Left cardiac atrium (tissue), 4 donors: ENCODE measurements around the gene WHRN. TPM values are rescaled to one million over a fixed set of nuclear protein-coding genes. Genes with fewer than 3 reads are reported as not detected.

Experiments used
- ATAC-seq, 2 donors: fragments of 200-7000 bp; cut with Tn5 transposase; one replicate each; pipeline ENCODE4 v1.9.1; 2020; ENCODE audit warnings: mild to moderate bottlenecking in 2 of 2, moderate library complexity in 2 of 2
- DNase-seq: peaks from one replicate; pipeline ENCODE4 v3.0.0-alpha.2; 2020
- intact Hi-C, 2 donors: fragments of 100-400 bp; cut with DNase I; formaldehyde crosslinking; loops; one replicate each; pipeline versions ENCODE4 v1.14.1 to v1.15.1; 2022 to 2023
- total RNA-seq, 2 donors: library from RNA; stranded (reverse); fragmentation: NEBNext Ultra II Directional; extraction: Animal tissue kit (Norgen Biotek cat#: 25700); gene quantifications; one replicate each; pipeline ENCODE4 v1.2.1, GENCODE V29; 2021
- donor health status: DM: no; HTN: yes; CAD: no.
- donor health status: DM: no; HTN: yes; CAD: no; lungs with severe emphysema.
- donor health status: DM: yes; HTN: yes; CAD: no.
- donor health status: Dilated cardiomyopathy.

WHRN gene
- total RNA-seq, 2 donors from 2014 or later = 7.0 to 7.8 TPM

DNA sequence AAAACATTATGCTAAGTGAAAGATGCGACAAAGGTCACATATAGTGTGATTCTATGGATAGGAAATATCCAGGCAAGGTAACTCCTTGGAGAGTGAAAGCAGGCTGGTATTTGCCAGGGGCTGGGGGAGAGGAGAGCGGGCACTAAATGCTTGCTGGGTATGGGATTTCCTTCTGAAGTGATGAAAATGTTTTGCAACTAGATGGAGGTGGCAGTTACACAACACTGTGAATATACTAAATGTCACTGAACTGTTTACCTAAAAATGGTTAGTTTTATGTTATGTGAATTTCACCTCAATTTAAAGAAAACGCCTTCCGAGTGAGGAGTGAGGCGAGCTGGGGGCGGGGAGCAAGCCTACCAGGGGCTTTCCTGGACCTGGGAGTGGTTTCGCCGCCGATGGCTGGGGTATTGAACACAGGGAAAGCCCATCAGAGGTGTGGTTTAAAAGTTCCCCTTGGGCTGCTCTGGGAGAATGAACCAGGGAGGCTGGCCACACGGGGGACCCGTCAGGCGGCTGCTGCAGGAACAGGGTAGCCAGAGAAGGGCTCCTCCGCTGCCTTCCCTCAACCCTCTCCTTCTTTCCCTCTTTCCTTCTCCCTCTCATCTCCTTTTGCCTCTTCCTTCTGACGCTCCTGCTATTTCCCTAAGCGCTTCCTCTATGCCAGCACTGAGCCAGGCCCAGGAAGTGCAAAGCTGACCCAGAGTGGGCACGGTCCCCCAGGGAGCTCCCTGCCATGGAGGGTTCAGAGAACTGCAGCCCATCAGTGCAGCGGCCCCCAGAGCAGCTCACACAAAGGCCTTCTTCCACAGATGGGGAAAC, 122.4 kb downstream of the WHRN start:
- DNase-seq = no peak
- peak in 1 of 2 donors; percentile 2 for ATAC-seq
- intact Hi-C loops = no loop called here

DNA sequence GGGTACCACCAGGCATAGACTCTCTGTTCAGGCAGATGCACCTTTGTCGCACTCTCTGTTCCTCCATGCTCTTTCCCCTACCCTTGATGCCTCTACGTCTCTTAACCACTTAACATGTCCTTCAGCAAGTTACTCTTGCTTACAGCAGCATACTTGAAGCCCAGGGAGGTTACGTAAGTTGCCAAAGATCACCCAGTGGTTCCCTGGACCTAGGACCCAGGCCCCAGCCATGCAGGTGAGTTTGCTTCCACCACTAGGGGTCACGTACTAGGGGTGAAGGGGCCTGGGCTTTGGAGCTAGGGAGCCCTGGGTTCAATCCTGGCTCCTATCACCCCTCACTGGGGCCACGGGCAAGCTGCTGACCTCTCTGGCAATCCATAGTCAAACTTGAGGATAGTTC, 126.4 kb downstream of the WHRN start:
- ATAC-seq (no peak), DNase-seq (no peak)
- intact Hi-C loops = no loop called here

DNA sequence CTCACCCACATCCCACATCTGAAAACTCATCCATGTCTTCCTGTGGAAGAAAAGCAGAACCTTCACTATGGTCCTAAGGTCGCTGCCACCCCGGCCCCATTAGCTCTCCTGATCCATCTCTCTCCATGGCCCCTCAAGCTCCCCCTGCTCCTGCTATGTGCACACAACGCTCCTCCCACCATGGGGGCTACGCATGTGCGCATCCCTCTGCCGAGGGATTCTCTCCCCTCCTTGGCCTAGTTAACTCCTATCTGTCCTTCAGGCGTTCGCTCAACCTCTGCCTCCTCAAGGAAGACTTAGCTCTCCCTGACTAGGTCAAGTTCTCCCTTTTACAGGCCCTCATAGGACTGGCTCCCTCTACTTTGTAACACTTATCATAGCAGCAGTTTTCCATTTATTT, 127.3 kb downstream of the WHRN start:
- intact Hi-C loops = no loop called here
- no peak for DNase-seq
- no peak for ATAC-seq

DNA sequence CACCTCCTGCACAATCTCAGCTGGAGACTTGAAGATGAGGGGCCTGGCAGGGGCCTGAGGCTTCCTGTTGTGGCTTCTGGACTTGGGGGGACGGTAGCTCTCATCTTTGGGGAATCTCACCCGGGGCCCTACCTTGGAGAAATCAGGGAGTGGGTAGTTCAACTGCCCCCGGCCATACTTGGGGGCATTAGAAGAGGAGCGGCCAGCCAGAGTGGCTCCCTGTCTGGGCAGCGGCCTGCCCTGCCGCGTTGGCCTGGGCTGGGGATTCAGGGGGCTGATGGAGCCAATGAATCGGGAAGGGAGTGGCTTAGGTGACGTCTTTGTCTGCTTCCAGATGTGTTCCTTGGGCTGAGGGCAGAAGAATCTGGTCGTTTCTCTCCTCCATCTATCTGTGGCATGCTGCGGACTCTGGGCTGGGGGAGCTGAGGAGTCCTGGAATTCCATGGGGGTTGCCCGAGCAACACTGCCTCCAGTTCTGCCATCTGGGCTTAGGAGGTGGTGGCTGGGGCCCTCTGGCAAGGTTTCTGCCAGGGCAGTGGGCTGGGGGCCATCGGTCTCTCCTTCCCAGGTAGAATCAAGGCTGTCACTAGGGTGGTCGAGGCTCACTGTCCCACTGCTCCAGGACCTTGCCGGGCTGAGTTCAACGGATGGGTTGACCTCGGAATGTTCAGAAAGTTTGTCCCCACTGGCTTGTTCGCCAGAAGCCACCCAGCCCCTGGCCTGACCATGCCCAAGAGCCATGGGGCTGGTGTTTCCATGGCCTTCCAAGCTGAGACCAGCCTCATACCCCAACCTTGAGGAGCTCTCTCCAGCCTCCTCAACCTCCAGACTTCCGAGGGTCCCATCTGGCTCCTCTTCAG, 128.5 kb downstream of the WHRN start:
- intact Hi-C loops = no loop called here
- no peak for ATAC-seq
- DNase-seq = no peak

DNA sequence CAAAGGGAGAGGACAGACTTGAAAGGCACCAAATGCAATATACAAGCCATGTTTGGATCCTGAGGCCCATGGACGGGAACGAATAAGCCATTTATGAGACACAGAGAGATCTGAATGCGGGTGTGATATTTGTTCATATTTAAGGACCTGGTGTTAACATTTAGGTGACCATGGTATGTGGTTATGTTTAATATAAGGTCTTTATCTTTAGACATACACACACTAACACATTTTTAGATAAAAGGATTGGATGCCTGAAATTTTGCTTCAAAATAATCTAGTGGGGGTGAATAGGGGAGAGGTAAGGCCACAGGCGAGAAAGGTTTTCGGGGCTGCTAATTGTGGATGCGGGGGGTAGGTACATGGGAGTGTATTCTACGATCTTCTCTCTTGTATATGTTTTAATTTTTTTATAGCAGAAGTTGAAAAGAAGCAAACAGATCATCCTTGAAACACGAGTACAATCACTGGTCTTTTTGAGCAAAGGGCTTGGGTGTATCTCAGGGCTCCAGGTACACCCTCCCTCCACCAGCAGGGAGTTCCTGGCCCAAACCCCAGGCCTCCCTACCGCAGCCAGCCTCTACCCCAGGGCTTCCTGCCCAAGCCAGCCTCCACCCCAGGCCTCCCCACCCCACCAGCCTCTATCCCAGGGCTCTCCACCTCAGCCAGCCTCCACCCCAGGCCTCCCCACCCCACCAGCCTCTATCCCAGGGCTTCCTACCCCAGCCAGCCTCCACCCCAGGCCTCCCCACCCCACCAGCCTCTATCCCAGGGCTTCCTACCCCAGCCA, 129.7 kb downstream of the WHRN start:
- DNase-seq (no peak), ATAC-seq (no peak)
- intact Hi-C loops = no loop called here

DNA sequence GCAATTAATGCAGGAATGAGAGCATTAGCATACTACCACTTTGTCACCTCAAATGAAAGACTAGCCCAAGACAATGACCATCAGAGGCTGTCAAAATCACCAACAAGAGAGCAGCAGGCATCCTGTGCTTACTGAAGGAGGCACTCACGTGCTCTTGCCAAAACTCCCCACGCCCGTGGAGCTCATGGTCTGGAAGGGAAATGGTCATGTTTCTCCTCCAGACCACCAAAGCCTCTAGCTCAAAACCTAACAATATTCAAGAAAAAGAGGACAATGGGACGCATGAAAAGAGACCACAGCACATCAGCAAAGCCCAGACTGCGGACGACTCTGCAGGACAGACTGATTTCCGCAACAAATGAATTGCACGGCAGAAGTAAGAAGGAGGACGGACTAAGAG, 130.3 kb downstream of the WHRN start:
- intact Hi-C loops = no loop called here
- no peak for ATAC-seq

DNA sequence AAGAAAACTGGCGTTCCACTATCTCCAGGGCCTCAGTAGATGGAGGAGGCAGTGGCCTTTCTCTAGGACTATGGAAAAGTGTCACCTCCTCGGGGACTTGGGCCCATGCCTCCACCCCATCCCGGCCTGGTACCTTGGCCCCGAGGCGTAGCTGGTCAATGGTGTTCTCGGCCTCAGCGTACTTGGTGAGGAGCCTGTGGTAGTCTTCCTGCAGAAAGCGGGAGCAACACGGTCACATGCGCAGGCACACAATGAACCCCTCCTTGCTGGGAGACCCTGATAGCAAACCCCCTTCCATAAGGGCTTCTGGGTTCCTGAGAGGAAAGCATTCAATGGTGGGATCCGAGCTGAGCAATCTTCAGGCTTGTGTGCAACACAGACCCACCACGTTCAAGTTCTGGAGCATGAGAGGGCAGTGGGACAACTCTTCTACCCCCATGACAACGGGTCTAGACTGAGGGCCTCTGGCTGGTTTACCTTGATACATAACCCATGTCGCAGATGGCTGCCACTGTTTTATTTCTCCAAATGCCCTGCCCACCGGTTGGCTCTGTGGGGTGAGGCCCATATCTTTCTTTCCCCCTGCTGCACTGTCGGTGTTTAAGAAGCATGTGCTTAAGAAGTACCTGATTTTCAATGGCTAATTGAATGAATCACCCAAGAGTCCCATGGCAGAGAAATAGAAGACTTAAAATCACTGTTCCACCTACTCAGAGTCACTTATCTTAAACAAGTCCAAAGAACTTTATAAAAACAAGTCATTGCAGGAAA, 131.1 kb downstream of the WHRN start:
- intact Hi-C loops = no loop called here
- no peak for ATAC-seq

More for the DNA sequence above, 130.3 kb downstream of the WHRN start:
- DNase-seq = no peak

DNA sequence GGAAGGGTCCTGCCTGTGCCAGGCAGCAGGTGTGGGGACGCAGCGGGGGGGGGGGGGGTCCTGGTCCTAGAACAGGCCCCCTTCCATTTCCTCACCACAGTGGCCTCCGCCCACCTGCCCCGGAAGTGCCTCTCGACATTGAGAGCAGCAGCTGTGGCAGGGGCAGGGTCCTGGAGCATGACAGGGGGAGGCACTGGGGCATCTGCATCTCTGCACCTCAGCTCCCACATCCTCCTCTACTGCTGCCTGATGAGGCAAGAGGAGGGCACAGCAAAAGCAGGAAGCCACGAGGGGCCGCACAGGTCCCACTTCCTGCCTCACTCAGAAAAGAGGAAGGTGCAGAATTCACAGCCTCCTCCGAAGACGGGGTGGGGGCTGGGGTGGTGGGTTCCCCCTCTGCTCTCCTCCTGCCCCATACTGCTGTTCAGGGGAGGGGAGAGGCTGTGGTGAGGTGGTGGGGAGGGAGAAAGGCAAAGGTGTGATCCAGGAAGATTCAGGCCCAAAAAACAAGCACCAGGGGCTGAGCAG, 132.3 kb downstream of the WHRN start:
- intact Hi-C loops = no loop called here
- ATAC-seq = peak; percentile 72 to 77

More for the DNA sequence above, 131.1 kb downstream of the WHRN start:
- no peak for DNase-seq

DNA sequence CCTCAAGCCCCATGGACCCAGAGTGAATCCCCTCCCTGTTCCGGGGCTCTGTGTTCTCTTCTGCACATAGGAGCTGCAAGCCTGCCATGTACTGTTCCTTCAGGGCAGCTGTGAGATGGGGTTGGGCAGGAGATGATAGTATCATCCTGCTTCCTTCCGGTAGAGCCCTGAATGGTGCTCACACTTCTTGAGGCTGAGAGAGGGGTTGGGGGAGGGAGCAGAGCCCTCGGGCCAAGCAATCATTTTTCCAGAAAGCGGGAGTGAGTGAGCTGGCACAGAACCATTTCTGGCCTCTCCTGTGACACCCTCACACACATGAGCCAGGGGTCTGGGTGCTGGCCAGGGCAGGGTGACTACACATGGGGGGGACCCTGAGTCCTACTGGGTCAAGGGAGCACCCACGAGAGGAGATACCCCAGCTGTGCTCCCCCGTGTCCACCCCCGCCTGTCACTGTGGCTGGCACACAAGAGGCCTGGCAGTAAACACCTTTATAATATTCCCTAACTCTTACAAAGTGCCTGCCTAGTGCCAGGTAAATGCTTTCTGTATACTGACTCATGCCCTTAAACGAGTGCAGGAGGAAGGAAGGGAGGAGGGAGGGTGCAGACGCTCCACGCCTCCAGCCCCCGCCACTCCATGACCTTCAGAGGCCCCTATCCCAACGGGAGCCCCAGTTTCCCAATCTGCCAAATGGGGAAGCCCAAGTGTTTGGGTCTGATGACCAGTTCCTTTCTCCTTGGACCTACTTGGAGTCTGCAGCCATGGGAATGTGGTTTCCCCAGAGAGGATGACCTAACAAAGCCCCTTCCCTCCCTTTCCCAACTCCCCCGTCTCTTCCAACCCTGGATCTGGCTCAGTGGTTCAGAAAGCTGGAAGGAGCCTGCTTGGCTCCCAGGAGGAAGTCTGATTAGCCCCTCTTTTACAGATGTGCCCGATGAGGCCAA, 133.0 kb downstream of the WHRN start:
- DNase-seq = peak; percentile 36
- ATAC-seq = peak; percentile 62 to 64
- intact Hi-C loops = no loop called here

More for the DNA sequence above, 132.3 kb downstream of the WHRN start:
- DNase-seq = peak; percentile 63

DNA sequence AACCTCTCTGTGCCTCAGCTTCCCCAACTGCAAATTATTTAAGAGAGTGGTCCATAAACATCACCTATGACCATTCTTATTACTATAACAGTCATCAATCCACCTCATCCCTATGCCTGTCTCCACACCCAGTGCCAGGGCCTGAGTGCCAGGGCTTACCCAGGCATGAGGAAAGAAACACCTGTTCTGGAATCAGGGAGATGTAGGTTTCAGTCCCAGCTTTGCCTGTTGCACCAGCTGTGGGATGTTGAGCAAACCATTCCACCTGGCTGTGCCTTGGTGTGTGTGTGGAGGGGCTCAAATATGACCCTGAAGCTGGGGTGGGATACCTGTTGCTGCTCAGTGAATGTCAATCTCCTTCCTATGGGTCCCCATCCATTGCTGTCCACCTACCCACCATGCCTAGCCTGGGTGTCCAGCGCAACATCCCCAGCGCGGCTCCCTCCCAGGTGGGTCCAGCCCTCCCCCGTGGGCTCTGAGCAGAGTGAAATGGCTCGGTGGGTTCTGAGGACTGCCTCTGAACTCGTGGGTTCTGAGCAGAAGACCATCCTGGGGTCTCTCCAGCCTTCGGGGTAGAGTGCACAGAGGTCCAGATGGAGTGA, 133.8 kb downstream of the WHRN start:
- ATAC-seq (no peak), DNase-seq (no peak)
- intact Hi-C loops = no loop called here

DNA sequence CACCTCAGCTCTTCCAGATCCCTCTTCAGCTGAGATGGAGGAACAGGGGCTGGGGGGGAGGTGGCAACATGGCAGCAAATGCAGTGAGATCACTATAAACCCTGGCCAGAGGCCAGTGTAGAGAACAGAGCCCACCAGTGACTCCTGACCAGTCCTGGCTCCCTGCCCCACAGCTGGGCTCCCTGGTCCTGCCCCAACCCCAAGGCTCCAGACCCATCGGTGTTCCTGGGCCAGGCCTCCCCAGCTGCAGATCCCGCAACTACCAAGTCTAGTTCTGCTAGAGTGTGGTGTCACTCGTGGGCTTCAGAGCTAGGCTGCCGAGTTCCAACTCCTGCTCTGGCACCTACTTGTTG, 134.3 kb downstream of the WHRN start:
- DNase-seq = no peak
- intact Hi-C loops = no loop called here

DNA sequence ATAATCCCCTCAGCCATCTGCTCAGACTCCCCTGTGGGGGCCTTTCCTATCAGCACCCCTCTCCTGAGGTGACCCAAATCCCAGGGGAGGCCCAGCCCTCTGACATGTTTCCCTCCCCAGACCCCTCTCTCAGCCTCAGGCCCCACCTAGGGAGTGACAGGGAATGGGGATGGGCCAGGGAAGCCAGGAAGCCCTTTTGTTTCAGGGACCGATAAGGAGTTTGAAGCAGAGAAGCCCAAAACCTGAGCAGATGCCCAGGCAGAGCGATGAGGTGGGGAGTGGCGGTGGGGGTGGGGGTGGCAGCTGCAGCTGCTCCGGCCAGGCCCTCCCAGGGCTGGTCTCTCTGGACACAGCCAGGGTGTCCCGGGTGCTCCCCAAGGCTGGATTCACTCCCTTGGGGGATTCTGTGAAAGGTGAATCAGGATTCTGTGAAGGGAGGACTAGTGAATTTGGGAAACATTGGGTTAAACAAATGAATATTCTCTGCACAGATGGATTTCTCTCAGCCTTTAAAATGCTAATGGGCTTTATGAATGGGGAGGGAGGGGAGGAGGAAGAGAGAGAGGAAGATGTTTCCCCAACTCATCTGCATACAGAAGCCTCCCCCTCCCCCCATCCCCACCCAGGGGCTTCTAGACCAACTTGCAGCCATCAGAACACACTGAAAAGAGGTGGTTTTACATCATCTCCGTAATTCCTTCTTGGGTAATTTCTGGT, 134.9 kb downstream of the WHRN start:
- DNase-seq (no peak), ATAC-seq (no peak)
- intact Hi-C loops = no loop called here

More for the DNA sequence above, 134.3 kb downstream of the WHRN start:
- ATAC-seq = no peak

DNA sequence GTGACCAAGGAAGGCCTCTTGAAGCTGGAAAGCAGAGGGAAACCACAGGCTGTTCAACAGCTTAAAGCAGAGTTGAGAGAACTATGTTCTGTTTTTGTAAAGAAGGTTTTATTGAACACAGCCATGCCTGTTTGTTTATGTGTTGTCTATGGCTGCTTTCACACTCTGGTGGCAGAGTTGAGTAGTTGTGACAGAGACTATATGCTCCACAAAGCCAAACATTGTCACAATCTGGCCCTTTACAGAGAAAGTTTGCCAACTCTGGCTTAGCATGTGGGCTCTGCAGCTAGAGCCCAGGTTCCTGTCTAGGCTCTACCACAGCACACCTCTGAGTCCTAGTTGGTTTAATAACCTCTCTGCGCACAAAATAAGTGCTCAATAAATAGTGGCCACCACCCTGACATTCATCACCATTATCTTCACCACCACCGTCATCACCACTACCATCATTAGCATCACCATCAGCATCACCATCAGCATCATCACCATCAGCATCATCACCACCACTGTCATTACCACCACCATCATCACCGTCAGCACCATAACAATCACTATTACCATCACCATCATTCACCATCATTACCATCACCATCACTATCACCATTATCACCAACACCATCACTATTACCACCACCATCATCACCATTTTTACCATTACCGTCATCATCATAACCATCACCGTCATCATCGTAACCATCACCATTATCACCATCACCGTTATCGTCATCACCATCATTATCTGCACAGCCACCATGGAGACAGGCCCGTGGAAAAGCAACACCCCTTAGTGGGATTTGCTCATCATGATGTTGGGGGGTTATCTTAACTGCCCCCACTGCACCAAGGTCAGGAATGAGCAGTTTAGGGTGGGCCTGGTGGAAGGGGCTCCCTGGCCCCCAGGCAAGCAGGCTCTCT, 135.8 kb downstream of the WHRN start:
- no peak for ATAC-seq

DNA sequence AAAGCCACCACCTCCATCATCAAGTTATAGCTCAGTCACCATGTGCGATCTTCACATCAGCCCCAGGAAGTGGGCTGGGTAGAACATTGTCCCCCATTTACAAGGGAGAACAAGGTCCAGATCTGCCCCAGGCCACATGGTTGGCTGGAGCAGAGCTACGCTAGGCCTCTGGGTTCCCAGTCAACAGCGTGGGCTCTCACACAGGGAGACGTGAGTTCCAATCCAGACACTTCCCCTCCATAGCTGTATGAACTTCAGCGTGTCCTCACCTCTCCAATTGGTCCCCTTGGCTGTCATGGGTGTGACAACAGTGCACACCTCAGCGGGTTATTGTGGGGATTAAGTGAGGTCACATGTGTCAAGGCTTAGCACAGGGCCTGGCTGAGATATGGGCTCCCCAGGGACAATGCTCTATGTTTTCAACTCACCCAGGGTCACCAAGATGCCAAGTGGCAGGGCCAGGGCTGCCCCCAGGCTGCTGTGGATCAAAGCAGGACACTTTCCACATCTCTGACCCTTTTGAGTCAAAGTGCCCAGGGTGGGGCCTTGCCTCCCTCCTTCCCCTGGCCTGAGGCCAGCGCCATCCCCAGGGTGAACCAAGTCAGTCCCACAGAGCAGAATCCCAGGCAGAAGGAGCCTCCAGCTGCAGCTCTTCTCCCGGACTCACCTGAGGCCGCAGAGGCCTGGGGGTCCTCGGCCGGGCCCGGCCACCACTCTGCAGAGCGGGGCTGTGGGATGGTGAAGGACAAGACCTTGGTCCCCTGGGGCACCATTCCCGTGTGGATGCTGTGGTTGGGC, 137.3 kb downstream of the WHRN start:
- ATAC-seq (no peak), DNase-seq (no peak)
- intact Hi-C loops = no loop called here

More for the DNA sequence above, 135.8 kb downstream of the WHRN start:
- no peak for DNase-seq
- intact Hi-C loops = no loop called here

DNA sequence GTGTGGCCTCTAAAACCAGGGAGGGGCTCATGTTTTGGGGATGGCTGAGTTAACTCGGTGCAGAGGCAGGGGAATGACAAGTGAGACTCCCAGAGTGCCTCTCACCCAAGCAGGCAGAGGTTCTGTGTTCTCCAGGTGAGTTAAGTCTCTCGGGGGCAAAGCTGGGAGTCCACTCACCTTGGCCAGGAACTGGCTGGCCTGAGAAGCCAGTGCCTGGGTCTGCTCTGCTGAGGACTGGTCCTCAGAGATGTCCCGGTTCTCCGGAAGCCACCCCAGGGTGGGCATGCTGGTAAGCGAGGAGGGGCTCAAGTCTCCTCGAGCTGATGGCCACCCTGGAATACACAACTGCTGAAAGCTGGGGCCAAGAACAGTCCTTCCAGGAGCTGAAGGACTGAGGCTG, 137.9 kb downstream of the WHRN start:
- ATAC-seq (no peak), DNase-seq (no peak)
- intact Hi-C loops = no loop called here
